HT1080 (cell line): ENCODE data around the gene PLK3. TPM values are rescaled to one million over a fixed set of nuclear protein-coding genes. Genes with fewer than 3 reads are reported as not detected.
A peak's percentile ranks its signal among the peaks of the same experiment; 100 is the strongest.
"Not testable (repeated sequence)": the region's sequence is repeated elsewhere in the genome, so short reads cannot be mapped to it uniquely, and the experiment has no call there.

Experiments used
- DNase-seq: peaks from one replicate; pipeline ENCODE4 v3.0.0-alpha.2; 2015; ENCODE audit warnings: low read depth
- total RNA-seq: library from RNA; depleted of rRNA; stranded (reverse); fragments of >200 nt; shearing (Covaris generic); gene quantifications from 2 replicates; pipeline ENCODE4 v1.2.3, GENCODE V29; 2014

The PLK3 gene
- total RNA-seq, 1 experiment from 2014 or later: 28.3 TPM

DNA sequence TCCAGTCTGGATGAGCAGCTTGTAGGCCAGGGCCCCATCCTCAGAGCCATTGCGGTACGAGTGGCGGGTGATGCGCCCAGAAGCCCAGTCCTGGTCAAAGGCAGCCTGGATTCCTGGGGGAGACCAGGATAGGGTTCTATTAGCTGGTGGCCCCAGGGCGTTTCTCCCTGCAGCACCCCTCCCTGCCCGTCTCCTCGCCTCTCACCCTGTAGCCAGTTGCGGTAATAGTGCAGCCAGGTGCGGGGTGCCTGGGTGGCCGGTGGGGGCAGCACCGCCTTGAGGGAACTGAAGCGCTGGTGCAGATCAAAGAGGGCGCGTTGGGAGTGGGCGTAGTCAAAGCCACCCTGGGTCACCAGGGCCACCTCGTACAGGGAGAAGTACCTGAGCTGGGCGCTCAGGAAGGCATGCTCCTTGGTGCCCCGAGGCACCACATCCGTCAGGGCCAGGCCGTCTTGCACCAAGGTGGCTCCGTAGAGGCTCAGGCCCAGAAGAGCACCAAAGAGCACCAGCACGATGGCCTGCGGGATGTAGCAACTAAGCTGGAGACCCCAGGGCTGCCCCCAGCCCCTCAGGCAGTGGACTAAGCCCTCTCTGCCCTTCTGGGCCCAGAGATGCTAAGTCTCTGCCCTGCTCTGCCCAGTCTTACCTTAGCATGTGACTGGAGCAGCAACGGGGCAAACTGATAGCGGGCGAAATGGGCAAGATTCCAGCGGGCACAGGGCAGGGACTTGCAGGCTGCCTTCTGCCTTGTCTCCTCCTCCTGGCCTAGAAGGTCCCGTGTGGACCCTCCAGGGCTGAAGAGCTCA is 27.2 kb downstream of the PLK3 start:
- DNase-seq: no peak

DNA sequence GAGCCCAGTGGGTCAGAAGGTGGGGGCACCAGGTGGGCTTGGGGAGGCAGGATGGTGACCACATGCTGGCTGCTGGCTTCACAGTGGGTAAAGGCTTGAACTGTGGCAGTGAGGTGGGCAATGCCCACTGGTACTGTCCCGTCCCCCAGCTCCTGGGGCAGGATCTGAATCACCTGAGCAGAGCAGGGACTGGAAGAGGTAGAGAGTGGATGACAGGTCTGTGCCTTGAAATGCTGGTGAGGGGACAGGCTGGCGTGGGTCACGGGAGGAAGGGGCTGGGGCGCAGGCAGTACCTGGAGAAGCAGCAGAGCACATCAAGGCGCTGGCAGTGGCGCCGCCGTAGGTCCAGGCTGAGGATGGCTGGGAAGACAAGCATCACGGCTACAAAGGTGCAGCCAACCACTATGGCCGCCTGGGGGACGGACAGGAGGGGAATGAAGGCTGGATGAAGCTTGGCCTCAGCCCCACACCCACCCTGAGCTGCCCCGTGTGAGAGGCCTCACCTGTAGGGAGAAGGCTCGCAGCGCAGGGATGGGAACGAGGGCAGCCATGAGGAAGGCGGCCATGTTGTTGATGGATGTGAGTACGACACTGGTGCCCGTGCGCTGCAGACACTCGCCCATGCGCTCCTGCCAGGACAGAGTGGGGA is 27.9 kb downstream of the PLK3 start:
- no peak for DNase-seq

DNA sequence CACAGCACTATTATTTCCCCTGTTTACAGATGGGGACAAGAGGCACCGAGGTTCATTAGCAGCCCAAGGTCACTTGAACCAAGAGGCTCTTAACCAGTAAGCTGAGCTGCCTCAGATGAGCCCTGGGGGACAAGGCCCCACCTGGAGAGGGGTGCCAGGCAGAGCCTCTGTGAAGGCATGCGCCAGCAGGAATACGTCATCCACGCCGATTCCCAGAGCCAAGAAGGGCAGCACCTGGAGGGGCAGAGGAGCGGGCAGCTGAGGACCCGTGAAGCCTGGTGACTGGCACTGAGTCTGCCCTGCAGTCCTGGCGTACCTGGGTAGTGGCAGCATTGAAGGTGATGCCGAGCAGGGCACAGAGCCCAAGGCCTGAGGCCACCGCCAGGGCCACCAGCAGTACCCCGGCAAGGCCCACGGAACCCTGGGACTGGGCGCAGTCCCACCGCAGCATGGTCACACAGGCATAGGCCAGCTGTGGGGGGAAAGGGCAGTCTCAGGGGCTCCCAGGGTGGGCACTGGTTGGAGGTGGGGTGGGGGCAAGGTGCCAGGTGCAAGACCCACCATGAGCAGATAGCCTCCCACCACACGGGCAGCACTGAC is 28.8 kb downstream of the PLK3 start:
- no peak for DNase-seq

DNA sequence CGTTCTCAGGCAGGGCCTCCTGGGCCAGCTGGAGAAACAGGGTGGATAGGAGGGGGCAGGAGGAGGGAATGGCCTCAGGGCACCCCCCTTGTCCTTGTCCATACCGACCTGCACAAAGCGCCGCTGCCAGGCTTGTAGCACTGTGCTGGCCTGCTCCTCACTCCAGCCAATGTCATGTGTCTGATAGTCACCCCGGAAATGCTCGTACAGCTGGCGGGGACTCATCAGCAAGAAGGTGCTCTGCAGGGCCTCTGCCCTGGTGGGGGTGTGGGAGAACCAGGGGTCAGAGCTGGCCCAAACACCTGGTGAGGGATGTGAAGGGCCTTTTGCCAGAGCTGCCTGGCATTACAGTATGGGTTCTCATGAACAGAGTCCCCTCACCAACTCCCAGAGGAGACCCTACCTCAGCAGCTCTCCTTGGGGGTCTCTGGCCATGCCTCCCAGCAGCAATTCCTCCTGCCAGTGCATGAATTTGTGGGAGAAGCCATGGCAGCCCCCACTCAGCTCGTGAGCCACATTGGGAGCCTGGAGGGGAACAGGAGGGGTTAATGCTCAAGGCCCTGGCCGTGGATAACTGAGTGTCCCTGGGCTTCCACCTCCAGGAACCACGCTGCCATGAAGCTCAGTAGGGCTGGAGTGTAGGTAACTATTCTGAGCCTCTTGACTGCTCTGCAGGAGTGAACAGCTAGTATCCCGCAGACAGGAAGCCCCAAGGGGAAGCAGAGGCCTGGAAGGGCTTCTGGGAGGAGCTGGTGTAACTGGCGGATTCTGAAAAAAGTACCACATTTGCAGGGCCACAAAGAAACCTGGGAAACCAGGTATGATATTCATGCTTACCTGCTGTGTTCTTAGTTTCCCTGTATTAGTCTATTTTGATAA is 29.6 kb downstream of the PLK3 start:
- no peak for DNase-seq

DNA sequence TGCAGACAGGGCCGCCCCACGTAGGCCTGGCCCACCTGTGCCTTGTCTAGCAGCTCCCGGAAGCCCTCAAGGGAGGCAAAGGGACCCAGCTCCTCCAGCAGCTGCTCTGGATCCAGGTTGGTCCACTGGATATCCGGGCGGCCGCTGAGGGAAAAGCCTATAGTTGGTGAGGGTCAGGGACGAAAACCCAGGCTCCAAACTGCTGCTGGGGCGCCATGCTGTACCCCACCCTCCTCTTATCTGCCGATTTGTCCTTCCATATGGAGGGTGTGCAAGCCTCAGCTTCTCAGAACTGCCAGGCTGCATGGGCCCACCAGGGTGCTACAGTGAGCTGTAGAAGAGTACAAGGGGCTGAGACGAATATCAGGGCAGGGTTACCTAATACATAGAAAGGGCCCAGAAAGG is 30.7 kb downstream of the PLK3 start:
- DNase-seq: no peak

DNA sequence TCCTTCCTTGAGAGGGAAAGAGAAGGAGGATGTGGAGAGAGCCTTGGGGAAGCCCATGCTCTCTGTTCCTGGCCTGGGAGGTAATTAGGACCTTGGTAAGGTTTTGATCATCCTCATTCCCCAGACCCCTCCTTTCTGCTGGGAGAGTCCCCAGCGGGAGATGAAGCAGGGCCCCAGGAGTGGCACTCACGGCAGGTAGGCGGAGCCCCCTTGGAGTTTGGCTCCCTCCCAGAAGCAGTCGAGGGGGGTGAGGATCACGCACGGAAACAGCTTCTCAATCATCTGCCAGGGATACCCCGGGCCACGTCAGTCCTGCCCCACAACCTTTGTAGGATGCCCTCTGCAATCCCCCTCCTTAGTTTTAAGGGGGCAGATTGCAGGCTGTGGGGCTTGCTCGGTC is 31.3 kb downstream of the PLK3 start:
- DNase-seq: no peak

DNA sequence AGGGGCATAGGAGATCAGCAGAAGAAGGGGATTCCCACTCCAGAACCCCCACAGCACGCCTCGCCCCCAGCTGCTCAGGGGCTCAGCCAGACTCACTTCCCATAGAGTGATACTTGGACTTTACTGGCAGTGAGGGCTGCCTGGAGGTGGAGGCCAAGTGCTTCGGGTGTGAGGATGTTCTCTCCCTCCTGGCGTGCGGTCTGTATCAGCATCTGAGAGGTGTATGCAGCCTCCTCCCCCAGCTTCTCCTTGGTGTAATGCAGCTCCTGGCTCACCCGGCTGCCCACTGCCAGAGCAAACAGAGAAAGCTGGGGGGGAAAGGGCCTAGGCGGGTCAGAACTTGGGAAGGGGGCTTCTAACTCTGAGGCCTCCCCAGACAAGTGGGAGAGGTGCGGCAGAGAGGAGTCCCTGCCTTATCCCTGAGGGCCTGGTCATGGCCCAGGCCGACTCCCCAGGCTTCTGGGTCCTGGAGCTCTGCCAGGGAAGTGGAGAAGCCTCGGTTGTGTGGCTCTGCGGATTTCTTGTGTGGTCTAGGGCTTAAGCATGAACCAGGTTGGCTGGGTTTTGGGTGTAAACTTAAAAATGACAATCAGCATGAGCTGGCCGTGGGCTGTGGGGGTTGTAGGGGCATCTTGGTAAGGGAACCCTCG is 32.0 kb downstream of the PLK3 start:
- no peak for DNase-seq

DNA sequence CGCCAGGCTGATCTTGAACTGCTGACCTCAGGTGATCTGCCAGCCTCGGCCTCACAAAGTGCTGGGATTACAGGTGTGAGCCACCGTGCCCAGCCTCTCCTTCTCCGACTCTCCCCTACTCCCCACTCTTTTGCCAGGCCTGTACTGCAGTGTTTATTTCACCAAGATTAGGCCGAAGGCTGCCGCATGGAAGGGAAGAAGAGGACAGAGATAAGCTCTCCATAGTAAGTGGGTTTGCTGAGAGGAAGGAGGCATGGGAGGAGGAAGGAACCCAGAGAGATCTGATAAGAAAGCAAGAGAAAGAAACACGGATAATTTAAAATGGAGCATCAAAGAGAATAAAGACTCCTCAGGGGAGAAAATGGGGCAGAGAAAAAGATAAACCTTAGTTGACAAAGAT is 34.2 kb downstream of the PLK3 start:
- DNase-seq: no peak

DNA sequence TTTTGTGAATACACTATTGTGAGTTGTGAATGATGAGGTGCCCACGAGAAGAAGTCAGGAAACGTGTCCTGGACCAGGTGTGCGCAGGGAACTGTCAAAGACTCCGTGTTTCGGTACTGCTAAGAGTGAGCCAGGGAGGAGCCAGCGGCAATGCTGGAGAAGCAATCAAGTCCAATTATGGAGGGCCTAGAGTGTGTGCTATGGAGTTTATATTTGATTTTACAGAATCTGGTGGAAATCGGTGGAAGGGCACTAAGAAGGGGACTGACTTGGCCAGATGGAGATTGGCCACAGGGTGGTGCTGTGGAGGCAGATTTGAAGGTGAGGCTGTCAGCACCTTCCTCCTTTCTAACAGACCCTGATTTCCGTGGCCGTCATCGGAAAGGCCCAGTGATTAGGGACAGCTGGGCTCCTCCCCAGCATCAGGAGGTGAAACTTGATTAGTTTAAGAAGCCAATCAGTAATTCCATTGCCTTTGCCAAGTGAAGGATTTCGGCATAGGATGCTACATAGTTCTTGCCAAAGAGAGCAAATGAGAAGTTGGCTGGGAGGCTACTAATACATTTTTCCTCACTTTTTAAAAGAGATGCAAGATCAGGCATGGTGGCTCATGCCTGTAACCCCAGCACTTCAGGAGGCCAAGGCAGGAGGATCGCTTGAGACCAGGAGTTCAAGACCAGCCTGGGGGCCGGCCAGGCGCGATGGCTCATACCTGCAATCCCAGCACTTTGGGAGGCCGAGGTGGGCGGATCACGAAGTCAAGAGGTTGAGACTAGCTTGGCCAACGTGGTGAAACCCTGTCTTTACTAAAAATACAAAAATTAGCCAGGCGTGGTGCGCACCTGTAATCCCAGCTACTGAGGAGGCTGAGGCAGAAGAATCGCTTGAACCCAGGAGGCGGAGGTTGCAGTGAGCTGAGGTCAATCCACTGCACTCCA is 35.8 kb downstream of the PLK3 start:
- peak; percentile 69 for DNase-seq

DNA sequence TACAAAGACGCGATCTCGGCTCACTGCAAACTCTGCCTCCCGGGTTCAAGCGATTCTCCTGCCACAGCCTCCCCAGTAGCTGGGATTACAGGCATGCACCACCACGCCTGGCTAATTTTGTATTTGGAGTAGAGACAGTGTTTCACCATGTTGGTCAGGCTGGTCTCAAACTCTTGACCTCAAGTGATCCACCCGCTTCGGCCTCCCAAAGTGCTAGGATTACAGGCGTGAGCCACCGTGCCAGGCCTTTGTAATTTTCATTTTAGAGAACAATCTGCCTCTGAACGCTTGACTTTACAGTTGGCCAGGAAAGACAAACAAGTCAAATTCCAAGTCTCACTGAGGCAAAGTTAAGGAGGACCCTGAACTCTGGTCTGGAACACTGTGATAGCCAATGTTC is 38.1 kb downstream of the PLK3 start:
- not testable (repeated sequence) for DNase-seq

DNA sequence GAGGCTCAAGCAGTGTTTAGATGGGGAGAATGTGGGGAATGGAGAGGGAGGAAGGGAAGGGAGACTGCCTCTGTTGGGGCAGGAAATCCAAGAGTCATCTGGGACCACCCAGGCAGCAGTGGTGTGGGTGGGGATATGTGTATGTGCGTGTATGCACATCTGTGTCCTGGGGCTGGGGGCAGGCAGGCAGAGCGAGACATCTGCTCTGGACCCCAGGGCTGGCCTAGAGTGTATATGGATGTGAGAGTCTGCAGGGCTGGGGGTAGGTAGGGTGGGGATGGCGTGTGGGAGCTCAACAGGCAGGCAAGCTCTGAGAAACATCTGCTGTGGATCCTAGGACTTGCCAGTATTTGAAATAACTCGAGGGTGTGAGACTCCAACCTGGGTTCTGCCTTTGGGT is 39.4 kb downstream of the PLK3 start:
- DNase-seq: no peak

DNA sequence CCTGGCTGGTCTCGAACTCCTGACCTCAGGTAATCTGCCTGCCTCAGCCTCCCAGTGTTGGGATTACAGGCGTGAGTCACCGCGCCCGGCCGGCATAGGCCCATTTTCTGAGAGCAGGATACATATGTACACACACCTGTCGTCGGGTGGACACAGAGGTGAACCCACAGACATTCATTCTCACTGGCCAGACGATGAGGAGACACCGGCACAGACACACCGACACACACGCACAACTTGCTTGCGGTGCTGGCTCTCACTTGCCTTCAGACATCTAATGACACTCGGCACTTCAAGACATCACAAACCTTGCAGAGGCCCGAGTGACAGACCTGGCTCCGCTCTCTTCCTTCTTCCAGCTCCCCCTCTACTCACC is 42.3 kb downstream of the PLK3 start:
- no peak for DNase-seq

DNA sequence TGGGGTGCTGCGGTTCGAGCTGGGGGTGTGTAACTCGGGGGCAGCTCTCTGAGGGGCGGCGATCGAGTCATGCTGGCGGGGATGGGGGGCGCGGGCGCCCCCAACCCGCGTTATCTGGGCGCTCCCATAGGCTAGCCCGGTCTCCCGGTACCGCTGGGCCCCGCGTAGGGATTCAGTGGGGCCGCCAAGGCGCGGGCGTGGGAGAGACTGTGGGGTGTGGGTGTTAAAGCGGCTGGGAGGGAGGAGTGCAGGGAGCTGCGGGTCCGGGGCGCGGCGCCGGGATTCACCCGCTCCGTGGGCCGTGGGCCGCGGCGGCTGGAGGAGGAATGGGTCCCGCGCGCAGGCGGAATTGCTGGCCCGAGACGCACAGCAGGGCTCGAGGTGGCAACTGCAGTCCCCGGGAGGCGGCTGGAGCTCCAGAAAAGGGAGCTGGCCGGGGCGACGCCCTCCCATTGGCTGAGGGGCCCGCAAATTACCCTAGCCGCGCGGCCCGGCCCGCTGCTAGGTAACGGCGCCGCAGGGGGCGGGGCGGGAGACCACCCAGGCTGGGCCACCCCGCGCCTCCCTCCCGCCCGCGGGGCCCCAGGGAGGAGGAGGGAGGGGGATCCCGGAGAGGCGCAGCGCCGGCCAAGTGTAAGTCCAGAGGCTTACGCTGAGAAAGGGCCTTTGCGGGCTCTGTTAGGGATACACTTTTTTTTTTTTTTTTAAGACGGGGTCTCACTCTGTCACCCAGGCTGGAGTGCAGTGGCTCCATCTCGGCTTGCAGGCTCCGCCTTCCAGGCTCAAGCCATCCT is 42.9 kb downstream of the PLK3 start, which contains the start of gene PTCH2:
Gene PTCH2, minus strand, starts transcription at position 392 of the 794 bp plus-strand sequence. Its CDS starts 321 bp downstream, at position 71.
- DNase-seq: no peak

DNA sequence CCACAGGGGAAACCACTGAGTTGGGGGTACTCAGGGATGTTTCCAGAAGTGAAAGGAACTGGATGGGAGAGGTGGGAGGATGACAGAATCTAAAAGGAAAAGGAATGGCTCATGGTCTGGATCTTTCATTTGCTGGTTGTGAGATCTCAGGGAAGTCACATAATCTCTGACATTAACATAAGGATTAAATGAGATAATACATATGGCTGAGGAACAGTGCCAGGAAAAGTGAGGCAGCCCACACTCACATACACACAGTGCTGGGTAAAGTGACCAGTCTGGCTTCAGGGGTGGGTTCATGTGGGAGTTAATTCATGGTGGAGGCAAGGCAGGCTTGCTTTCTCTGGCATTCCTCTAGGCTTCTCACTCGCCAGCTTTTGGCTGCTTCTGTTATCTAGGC is 46.8 kb downstream of the PLK3 start:
- no peak for DNase-seq

DNA sequence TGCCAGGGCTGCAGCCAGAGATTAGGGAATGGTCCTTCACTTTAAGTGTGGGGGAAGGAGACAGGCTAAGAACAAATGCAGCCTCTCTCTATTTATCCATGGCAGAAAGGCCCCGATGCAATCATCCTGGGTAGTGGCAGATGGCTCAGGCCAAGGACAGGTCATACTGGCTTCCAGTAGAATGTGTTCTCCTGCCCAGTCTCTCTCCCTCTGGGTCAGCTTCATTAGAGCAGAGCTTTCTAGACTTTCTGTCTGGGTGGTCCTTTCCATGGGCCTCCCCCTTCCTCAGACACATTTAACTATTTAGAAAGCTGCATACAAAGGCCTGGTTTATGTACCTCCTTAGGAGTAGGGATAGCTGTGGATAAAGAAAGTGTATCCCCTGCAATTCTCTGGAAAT is 47.7 kb downstream of the PLK3 start:
- no peak for DNase-seq

DNA sequence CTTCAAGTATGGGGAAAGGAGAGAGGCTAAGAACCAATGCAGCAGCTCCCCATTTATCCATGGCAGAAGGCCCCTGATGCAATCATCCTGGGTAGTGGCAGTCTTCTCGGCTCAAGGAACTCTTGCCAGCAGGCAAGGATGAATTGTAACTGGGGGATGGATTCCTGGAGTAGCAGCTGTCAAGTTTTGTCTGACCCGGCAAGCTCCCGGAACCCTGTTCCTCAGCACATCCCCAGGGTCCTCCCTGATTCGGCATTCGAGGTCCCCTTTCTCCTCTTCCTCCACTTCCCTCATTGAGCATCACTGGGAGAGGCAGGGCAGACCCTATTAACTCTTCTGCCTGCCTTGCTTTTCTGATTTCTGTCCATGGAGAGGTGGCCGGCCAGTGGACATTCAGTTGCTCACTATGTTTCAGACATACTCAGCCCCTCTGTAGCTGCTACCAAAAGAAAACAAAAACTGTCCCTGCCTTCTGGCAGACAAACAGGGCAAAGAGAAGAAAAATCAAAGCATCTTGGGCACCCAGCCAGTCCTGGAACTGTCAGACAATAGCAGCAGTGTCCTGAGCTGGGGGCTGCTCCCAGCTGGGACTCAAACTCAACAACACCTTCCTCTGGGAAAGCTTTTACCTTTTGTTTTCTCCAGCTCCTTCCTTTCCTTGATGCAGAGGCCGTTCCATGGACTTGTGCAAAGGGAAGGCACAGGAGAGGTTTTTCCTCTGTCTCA is 48.4 kb downstream of the PLK3 start:
- DNase-seq: peak; percentile 11

DNA sequence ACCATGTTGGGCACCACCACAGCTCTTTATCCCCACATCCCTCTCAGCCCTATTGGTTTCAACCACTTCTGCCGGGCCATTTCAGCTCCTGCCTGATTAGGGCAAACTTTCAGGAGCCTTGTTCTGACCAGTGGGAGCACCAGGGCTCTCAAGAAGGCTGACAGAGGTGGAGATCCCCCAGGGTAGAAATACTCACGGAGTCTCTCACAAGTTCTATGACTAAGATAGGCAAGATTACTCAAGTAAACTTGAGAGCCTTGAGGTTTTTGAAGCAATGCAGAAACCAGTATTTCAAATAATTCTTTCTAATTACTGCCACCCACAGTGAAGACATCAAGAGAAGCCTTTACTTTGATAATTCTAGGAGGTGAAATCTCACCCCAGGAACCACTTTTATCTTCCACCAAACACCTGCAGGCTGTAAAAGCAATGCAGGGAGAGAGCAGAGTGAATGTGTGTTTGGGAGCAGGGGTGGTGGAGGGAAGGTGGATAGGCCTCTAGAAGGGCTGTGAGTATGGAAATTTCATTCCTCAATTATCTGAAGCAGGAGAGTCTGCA is 49.5 kb downstream of the PLK3 start:
- no peak for DNase-seq

DNA sequence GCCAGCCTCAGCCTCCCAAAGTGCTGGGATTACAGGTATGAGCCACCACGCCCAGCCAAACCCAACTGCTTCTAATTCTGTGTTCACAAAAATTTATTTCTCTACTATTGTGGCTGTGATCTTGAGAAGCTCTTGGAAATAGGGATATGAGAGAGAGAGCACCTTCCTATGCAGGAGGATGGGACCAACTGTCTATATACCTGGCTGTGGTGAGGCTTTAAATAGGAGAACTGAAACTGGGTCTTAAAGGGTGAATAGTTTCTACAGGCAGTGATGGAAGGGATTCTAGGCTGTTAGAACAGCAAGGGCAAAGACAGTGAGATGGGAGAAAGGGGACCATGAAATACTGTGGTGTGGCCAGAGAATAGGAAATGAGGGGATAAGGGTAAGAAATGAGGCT is 51.1 kb downstream of the PLK3 start:
- DNase-seq: no peak
